Measurements from ENCODE around the gene TVP23A.
A peak's percentile ranks its signal among the peaks of the same experiment; 100 is the strongest.
"Not testable (repeated sequence)": the region's sequence is repeated elsewhere in the genome, so short reads cannot be mapped to it uniquely, and the experiment has no call there.

The TVP23A gene

DNA sequence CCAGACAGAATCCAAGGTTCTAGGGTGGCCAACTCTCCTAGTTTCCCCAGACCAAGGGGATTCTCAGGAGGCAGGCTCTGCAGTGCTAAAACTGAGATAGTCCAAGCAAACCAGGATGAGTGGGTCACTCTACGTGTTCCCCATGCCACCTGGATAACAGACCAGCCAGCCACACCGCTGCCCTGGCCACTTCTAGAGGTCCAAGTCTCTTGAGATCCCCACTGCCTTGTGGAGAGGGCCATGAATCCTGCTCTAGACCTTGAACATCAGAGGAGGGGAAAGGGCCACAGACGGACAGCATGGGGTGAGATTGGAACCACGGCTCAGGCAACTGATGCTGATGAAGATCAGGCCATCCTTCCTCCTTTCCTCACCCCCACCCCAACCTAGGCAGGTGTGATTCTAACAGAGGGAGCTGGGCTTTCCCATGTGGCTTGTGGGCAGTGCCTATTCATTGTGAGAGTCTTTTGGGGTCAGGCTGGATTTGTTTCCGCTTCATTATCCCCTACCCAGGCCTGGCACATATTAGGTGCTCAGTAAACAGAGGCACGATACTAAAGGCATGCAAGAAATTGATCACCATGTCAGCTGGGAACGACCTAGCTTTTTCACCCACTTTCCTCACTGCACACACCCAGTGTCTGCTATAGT lies 16.8 kb upstream of the TVP23A start:
- no peak for DNase-seq

DNA sequence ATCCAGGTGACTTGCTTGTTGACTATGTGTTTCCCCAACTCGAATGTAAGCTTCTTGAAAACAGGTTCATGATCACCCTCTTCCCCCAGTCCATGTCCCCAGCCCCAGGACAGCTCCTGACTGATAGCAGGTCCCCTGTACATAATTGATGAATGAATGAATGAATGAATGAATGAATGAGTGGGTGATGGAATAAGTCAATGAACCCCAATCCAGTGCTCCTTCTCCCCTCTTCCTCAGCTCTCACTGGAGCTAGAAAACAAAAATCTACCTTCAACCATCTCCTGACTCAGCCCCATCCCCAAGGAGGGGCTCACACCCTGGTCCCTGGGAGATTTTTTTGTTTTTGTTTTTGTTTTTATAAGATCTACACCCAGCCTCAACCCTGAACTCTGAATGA lies 16.2 kb upstream of the TVP23A start:
- no peak for DNase-seq

GRCh38 chr16:10834130-10834529 lies 15.5 kb upstream of the TVP23A start:
- DNase-seq: no peak

DNA sequence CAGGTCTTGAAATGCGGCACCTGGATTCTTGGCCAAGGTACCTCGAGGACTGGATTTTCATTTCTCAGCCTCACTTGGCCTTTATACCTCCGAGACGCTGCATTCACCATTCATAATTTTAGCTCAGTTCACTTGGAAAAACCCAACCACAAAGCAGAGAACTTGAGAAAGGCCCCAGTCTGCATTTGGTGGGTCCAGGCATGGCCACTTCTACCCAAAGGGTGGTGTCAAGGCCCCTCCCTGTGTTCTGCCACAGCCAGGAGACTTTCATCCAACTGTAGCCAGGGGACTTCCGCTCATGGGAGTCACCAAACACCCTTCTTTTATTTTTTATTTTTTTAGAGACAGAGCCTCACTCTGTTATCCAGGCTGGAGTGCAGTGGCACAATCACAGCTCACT lies 14.7 kb upstream of the TVP23A start:
- DNase-seq: no peak

GRCh38 chr16:10831894-10832886 lies 13.6 kb upstream of the TVP23A start:
- DNase-seq: no peak

- DNase-seq: not testable (repeated sequence)
Observed at GRCh38 chr16:10830240-10830639, 11.6 kb upstream of the TVP23A start.

- DNase-seq: not testable (repeated sequence)
Observed at GRCh38 chr16:10829390-10830098, 10.9 kb upstream of the TVP23A start.

DNA sequence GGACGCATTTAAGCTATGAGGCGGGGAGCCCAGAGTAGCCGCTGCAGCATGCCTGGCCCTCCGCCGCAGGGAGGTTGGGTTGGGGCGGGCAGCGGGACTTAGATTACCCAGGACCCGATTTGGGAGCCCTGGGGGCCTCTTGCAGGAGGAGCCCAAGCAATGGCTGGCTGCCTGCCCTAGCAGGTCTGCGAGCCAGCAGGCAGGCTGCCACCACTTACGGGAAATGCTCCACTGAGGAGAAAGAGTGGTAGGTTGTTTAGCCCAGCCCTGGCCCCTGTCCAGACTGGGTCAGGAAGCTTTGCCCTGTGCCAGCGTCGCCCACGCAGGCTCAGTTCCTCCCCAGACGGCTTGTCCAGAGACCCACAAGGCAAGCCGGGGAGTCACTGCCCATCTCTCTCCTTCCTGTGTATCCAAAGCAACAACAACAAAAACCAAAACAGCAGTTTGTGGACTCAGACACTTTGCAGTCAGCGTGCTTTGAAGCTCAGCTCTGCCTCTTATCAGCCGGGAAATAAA lies 10.3 kb upstream of the TVP23A start:
- DNase-seq: peak; percentile 1

GRCh38 chr16:10827691-10828341 lies 9.2 kb upstream of the TVP23A start:
- DNase-seq: no peak

- no peak for DNase-seq
Observed at GRCh38 chr16:10824111-10824893, 5.7 kb upstream of the TVP23A start.

- no peak for DNase-seq
Observed at GRCh38 chr16:10822702-10823101, 4.1 kb upstream of the TVP23A start.

- no peak for DNase-seq
Observed at GRCh38 chr16:10820546-10820945, 2.0 kb upstream of the TVP23A start.

- DNase-seq: no peak
Observed at GRCh38 chr16:10817514-10817913, 1.1 kb downstream of the TVP23A start.

GRCh38 chr16:10813099-10813455 lies 5.5 kb downstream of the TVP23A start:
- DNase-seq: no peak

DNA sequence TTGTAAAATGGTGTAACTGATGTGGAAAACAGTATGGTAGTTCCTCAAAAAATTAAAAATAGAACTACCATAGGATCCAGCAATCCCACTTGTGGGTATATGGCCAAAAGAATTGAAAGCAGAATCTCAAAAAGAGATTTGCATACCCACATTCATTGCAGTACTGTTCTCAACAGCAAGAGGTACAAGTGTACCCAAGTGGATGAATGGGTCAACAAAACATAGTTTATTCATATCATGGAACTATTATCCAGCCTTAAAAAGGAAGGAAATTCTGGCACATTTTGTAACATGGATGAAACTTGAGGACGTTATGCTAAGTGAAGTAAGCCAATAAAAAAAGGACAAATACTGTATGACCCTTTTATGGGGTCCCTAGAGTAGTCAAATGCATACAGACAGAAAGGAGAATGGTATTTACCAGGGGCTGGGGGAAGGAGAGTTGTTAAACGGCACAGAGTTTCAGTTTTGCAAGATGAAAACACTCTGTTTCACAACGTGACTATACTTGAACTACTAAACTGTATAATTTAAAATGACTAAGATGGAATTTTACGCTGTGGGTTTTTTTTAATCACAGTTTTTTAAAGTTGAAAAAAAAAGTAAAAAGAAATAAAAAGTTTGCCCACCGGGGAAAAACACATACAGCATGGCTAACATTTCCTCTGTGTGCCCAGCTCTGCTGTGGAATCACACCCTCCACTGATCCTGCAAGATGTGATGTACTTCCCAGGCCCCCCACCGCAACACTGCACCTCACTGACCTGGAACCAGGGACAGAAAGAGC lies 6.1 kb downstream of the TVP23A start:
- no peak for DNase-seq

GRCh38 chr16:10809706-10810105 lies 8.9 kb downstream of the TVP23A start:
- no peak for DNase-seq

DNA sequence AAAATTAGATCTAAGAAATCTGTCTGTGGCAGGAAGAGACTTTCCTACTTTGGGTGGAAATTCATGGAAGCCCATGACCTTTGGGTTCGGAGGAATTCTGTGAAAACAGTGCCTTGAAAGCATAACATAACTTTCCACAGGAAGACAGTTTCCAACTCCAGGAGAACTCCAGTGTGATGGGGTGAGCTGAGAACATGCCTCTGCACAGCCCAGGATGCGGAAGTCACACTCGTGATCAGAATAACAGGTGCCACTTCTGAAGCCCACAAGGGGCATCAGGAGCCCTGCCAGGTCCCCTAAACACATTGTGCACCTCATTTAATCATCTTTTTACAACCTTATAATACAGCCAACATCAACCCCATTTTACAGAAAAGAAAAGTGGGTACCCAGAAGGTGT lies 9.7 kb downstream of the TVP23A start:
- DNase-seq: no peak

DNA sequence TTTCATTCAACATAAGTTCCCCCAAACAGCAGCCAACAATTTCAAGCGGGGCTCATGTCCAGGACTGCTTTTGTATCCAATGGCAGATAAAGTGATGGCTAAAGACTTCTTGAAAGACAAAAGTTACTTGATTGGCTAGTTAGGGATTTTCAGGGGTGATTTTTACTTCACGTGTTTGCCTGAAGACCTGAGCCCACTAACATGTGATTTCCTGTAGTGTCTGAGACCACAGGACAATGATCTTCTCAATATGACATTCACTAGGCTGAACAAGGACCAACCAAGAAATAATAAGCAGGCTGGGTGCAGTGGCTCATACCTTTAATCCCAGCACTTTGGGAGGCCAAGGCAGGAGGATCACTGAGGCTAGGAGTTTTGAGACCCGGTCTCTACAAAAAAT lies 10.4 kb downstream of the TVP23A start:
- no peak for DNase-seq

GRCh38 chr16:10806698-10807097 lies 11.9 kb downstream of the TVP23A start:
- DNase-seq: no peak

DNA sequence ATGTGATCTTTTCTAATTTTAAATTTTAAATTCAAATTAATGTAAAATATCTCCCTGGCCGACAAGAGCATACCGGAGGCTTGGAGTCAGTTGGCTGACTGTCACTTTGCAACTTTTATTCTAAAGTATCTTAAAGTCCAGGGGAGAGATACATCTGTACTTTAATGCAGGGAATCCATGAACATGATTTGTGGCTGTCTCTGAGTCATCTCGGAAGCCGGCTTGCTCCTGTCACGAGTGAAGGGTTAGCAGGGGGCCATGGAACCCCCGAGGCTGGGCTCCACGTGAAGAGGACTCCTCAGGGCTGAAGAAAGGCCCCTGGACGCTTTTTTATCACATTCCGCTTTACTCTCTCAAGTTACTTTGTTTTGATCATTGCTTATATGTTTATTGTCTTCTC lies 13.3 kb downstream of the TVP23A start:
- DNase-seq: no peak

DNA sequence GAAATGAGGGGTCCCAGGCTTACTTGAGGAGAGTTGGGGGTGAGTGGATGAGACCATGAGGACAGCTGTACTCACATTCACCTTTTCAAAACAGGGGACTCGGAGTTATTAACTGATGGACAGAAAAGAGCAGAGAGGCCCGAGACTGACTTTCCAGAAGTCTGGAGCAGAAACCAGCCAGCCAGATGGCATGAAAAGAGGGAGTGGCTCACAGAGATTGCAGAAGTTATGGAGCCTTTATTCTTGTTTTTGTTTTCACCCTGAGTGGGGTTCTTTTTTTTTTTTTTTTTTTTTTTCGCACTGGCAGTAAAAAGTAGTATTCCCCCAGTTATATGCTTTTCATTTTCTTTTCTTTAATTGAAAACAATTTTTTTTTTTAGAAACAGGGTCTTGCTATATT lies 18.9 kb downstream of the TVP23A start:
- DNase-seq: no peak
